ENCODE results near the gene ARGLU1.

DNA sequence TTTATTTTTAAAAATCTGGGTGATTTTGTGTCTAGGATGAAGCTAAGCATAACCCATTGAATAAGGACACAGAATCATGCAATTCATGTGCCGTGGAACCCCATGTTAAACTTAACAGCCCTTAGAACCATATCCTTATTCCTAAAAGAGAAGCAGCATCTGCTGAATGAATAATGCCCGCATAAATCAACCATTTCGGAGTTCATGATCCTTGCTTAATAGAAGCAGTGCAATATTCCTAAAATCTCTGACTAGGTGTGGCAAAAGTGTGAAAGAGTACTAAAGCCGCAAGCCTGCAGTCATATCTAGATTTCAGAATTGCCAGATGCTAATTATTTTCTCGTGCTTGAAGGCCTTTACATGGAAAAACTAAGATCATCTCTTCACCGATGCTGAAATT is 33.6 kb upstream of the ARGLU1 start:
- TF ChIP-seq, protein P1, sequence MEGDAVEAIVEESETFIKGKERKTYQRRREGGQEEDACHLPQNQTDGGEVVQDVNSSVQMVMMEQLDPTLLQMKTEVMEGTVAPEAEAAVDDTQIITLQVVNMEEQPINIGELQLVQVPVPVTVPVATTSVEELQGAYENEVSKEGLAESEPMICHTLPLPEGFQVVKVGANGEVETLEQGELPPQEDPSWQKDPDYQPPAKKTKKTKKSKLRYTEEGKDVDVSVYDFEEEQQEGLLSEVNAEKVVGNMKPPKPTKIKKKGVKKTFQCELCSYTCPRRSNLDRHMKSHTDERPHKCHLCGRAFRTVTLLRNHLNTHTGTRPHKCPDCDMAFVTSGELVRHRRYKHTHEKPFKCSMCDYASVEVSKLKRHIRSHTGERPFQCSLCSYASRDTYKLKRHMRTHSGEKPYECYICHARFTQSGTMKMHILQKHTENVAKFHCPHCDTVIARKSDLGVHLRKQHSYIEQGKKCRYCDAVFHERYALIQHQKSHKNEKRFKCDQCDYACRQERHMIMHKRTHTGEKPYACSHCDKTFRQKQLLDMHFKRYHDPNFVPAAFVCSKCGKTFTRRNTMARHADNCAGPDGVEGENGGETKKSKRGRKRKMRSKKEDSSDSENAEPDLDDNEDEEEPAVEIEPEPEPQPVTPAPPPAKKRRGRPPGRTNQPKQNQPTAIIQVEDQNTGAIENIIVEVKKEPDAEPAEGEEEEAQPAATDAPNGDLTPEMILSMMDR (IDR thresholded peaks at IDR 0.05; ENCODE audit: borderline replicate concordance, extremely low read depth, low read length, poor library complexity, severe bottlenecking), result no peak
- TF ChIP-seq EZH2 (IDR thresholded peaks at IDR 0.05; ENCODE audit: borderline replicate concordance, low read depth, low read length, severe bottlenecking), result no peak

All from DND-41 (cell line).